ENCODE measurements around the gene KCNS1.
"Not testable (repeated sequence)": the region's sequence is repeated elsewhere in the genome, so short reads cannot be mapped to it uniquely, and the experiment has no call there.

KCNS1 gene

GRCh38 chr20:45080867-45081624 is 19.9 kb downstream of the KCNS1 start:
- DNase-seq: no peak

- no peak for DNase-seq
Measured at GRCh38 chr20:45077559-45077958, 23.4 kb downstream of the KCNS1 start.

GRCh38 chr20:45073221-45073620 is 27.7 kb downstream of the KCNS1 start:
- no peak for DNase-seq

GRCh38 chr20:45072066-45072465 is 28.9 kb downstream of the KCNS1 start:
- no peak for DNase-seq

- no peak for DNase-seq
Measured at GRCh38 chr20:45070932-45071632, 29.8 kb downstream of the KCNS1 start.

- DNase-seq: no peak
Measured at GRCh38 chr20:45069261-45069660, 31.7 kb downstream of the KCNS1 start.

GRCh38 chr20:45067558-45067957 is 33.4 kb downstream of the KCNS1 start:
- no peak for DNase-seq

- DNase-seq: no peak
Measured at GRCh38 chr20:45067087-45067486, 33.8 kb downstream of the KCNS1 start.

- no peak for DNase-seq
Measured at GRCh38 chr20:45066372-45066771, 34.6 kb downstream of the KCNS1 start.

GRCh38 chr20:45064812-45065211 is 36.1 kb downstream of the KCNS1 start:
- DNase-seq: no peak

GRCh38 chr20:45063107-45063506 is 37.8 kb downstream of the KCNS1 start:
- not testable (repeated sequence) for DNase-seq

- DNase-seq: peak in 1 of 56 donors; percentile 32
Measured at GRCh38 chr20:45061244-45061643, 39.7 kb downstream of the KCNS1 start.

GRCh38 chr20:45060294-45060693 is 40.6 kb downstream of the KCNS1 start:
- no peak for DNase-seq

- peak in 21 of 56 donors; percentile 10 to 62 (median 40) for DNase-seq
Measured at GRCh38 chr20:45059022-45059728, 41.8 kb downstream of the KCNS1 start.

- DNase-seq: no peak
Measured at GRCh38 chr20:45058168-45058850, 42.6 kb downstream of the KCNS1 start.

GRCh38 chr20:45056473-45057173 is 44.3 kb downstream of the KCNS1 start:
- no peak for DNase-seq

GRCh38 chr20:45055056-45055455 is 45.9 kb downstream of the KCNS1 start:
- no peak for DNase-seq

- DNase-seq: no peak
Measured at GRCh38 chr20:45053430-45054351, 47.2 kb downstream of the KCNS1 start.

GRCh38 chr20:45052698-45053429 is 48.1 kb downstream of the KCNS1 start:
- peak in 7 of 56 donors; percentile 5 to 38 (median 10) for DNase-seq

Data from amygdala (tissue), 56 donors.